SK-N-DZ (cell line): ENCODE data around the gene ANO2.

Experiments used
- DNase-seq: peaks from one replicate; pipeline ENCODE4 v3.0.0-alpha.2; 2015; ENCODE audit warnings: low spot score

Gene ANO2

DNA sequence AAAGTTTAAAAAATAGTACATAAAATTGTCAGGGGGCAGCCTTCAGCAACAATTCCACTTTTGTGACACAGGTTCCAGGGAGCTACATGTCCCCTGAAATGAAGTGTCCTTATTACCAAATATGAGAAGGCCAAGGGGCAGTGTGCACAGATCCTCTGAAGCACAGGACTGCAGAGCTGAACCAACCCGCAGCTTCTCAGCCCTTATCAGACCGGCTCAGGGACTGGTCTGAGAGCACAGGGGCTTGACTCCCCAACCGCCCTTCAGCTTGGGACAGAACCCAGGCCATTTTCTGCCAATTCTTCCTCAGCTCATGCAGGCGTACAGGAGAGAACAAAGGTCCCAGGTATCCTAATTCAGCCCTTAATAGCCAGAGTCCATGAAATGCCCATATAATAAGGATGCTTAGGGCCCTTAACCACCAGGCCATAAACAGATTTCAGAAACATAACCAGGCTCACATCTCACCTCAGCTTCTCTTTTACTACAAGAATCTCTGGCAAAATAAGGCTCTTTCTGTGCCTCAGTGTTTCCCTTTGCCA is 221.3 kb downstream of the ANO2 start:
- DNase-seq: no peak

DNA sequence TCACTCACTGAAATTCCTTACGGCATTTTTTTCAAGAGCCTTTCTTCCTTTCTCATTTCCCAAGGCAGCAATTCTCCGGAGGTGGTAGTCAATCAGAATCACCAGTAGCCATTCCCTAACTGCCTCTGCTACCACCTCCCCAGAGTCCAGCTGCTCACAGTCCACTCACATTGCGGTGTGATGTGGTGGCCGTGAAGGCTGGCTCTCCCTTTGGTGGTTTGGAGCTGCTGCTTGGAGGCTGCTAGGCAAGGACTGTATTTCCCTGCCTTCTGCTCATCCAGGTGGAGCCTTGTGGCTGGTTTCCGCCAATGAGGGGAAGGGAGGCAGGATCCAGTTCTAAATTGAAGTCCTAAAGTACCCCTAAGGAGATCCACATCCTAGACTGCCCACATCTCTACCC is 222.0 kb downstream of the ANO2 start:
- DNase-seq: no peak

DNA sequence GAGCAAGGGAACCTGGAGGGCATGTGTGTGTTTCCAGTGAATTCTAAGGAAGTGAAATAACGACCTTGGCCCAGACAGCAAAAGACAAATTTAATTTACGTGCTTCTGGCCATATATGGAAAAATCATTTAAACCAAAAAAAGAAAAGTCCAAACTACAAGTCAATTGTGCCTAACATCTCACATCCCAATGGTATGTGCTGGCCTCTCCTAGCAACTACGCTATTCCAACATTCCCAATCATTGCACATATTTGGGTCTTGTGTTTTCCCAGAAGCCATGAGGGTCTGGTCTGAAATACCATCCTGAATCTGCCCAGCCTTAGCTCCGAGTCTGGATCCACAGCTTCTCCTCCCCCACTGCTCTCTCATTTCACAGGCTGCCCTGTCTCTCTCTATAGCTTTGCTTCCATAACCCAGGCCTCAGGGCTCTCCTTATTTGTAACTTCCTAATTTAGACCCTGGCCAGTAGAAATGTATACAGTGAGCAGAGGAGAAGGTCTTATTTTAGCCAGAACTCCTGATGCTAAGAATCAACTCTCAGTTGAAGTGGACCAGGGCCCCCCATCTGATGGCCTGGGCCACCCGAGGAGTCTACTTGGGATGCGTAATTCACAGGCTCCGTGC is 224.6 kb downstream of the ANO2 start:
- no peak for DNase-seq

DNA sequence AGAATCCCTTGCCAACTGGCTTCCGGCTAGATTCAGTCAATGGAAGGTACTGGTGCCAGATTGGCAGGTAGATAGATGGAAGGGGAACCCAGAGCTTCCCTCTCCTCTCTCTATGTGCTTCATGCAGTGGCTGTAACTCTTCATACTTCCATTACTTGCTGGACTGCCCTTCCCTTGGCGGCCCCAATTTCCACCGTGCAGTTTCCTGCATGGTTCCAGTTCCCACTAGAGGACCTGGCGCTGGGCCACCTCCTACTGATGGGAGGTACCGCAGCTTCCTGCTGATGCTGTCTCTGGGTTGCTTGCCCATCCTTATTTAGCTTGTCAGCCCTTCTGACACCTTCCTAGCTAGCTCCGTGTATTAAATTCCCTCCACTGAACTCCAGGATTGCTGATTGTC is 226.4 kb downstream of the ANO2 start:
- DNase-seq: no peak

DNA sequence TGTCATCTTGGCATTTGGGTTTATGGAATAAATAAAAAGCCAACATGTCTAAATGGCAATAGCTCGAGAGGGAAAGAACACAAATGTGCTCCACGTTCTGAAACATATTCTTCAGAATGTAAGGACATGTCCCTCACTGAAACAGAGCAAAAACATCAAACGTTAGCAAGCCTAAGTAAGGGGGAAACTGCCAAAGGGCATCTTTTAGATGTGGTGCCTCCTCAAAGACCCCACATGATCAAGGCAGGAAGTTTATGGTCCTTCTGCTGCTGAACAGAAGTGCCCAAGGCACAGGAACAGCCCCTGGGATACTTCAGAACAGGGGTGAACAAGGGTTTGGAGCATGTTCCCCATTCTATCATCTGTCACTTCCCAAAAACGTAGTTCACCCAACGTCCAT is 227.0 kb downstream of the ANO2 start:
- no peak for DNase-seq

DNA sequence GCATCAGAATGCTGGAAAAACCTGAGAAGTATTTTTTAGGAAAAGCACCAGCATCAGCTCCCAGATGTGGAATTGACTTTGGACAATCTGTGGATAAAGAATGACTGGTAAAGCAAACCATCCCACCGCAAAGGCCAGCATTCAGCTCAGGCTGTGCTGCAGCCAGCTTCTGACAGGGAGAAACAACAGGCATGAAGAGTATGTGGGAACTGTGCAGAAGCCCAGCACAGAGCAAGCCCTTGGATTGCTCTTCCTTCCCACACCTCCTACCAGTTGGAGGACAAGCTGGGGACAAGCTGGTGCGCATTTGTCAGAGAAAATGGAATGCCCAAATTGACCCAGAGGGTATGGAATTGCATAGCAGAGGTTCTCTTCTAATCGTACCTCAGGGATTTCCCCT is 228.1 kb downstream of the ANO2 start:
- no peak for DNase-seq

DNA sequence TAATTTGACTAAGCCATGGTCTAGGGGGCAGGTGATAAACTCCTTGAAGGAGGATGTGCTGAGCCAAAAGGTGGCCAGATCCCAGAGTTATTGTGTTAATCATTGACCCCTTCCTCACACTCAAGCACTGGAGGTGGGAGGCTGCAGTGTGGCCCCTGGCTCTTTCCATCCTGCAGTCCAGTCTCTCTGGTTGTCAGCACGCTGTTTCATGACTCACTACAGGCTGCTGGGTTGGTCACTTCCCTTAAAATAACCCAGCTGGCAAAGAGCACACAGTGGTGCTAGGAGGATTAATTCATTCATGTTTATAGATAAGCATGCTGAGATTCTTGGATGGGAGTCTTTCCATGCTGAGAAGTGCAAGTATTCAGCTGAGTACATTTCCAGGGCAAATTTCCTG is 228.9 kb downstream of the ANO2 start:
- no peak for DNase-seq

DNA sequence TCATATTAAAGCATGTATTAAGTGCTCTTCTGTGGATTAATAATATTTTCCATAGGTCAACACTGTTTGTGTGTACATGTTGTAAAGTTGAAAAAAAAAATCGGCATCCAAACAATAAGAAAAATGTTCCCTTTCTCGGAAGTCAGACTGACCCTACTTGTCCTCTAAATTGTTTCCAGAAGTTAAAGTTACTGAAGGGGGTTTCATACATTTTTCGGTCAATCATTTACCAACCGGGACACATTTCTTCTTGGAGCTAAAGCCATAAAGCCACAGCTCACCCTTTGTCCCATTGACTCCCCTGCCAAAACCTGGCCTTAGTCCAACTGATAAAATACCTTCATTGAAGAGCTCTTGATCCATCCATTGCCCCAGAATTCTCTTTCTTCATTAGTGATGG is 230.0 kb downstream of the ANO2 start:
- no peak for DNase-seq

DNA sequence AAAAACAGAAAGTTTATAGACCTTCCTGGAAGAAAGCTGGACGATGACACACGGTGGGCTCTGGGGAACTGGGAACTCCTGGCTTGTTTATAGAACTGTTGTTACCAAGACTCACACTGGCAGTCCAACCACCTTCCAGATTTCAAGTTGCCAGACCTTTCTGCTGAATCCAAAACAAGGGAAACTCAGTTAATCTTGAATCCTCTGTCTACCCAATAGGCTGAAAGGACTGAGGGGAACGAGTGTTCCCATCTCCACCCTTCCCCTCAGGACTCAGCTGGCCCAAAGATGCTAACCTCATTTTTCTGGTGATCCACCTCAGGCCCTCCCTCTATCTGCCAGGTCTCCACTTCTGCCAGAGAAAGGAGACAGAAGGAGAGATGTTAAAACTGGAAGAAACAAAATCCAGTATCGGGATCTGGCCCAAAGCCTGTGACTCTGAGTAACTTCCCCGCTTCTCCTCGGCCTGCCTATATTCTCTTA is 231.4 kb downstream of the ANO2 start:
- DNase-seq: no peak

DNA sequence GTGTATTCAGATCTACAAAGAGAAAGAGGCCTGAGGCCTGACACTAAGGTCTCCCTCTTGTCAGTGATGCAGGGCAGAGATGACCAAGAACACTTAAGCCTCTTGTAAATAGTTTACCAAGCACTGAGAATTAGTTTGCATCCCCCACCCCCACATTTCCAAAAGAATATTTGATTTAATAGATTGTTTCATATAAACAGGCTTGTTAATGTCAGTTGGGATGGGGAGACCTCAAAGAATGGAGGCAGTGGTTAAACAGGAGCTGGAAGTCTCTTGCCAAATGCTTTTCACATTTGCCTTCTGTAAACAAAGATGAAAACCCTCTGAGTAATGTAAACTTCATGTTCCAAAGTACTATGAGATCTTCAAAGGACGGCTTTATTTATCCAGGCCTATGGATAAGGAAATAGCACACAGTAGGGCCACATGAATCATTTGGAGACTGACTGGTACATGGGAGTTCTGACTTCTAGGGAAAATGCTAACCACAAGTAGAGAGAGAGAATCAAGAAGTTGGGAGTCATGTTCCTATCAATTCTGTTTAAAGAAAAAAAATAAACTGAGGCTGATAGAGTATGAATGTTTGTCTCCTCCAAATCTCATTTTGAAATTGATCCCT is 234.7 kb downstream of the ANO2 start:
- DNase-seq: no peak

DNA sequence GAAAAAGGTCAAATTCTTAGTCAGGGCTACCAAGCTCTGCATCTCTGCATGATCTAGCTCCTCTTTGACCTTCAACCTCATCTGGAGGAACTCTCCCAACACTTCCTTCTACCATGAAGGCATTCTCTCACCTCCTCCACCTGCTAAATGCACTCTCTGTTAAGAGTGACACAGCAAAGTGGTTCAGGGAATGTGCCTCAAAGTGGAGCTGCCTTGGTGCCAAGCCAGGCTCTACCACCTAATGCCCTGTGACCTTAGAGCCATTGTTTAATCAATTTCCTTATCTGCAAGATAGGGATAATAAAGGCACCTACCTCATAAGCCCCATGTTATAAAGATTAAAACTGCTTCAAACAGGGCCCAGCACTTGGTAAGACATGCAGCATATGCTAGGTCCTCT is 236.7 kb downstream of the ANO2 start:
- no peak for DNase-seq

DNA sequence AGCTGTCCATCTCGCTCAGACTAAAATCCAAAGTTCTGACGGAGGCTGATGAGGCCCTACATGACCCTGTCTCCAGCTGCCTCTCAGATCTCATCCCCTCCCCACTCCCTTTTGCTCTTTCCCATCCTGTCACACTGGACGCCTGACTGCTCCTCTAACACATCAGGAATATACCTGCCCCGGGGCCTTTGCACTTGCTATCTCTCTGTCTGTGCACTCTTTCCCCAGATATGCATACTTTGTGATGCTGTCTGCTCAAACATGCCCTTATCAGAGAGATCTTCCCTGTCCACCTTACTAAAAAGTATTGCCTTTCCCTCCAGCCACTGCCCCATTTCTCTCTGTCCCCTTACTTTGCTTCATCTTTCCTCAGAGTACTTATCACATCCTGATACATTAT is 238.8 kb downstream of the ANO2 start:
- no peak for DNase-seq

DNA sequence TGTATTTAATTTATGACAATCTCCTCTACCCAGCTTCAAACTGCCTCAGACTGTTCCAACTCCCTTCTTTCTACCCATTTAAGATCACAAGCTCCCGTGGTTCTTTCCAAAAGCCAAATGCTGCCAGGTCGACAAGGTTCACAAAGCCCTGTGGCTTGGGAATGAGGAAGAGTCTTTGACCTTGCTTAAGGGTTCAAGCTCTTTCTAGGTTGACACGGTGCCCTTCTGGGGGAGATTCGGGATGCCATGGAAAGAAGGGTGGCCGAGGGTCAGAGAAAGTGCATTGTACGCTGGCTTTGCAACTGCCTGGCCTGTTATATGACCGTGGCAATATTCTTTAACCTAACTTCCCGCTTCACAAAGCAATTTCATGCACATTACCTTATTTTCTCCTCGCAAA is 239.3 kb downstream of the ANO2 start:
- no peak for DNase-seq

DNA sequence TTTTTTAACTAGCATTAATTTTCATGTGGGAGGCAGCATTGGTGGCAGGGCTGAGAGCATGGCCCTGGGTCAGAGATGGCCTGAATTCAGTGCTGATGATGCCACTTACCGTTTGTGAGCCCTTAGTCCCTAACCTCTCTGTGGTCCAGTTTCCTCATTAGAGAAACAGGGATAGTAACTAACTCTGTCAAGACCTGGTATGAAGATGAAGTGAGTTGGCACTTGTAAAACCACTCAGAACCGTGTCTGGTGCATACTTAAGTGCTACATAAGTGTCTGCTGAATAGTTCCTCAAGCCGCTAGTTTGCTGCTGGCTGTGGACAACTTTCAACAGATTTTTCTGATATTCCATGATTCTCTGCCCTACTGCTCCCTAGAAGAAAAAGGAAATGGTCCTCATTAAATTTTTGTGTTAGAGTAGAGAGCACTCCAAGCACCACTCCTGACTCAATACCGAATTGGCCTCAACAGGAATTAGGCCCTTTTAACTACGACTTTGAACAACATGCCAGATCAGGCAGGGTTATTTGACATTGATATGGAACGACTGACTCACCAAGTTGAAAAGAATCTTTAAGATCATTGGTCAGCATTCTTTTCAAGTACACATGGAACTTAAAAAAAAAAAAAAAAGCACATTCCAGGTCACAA is 250.2 kb downstream of the ANO2 start:
- no peak for DNase-seq

DNA sequence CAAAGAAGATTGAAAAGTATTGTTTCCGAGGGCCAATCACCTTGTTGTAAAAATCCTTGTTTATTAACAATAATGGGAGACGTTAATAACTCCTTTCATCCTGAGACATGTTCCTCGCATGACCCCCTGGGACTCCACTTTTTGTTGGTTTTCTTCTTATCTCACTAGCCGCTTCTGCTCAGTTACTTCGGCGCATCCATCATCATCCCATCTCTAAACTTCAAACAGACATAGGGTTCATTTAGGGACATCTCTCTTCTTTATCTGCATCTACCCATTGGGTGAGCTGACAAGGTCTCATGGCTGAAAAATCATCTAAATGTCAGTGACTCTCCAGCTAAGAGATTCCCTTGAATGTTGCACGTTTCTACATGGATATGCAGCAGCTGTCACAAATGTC is 252.2 kb downstream of the ANO2 start:
- no peak for DNase-seq

DNA sequence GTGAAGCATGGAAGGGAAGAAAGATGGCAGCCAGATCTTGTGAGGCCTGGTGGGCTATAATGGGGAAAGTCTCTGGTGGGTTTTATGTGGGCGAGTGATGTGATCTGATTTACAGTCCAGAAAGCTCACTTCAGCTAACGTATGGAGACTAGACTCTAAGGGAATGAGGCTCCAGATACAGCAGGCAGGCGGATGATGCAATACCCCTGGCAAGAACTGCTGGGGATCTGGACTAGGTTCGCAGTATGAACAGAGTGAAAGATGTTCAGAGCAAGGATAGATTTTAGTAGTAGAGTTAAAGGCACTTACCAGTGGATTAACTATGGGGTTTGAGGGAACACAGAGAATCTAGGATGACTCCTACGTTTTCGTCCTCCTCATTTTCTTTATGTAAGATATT is 253.1 kb downstream of the ANO2 start:
- no peak for DNase-seq

DNA sequence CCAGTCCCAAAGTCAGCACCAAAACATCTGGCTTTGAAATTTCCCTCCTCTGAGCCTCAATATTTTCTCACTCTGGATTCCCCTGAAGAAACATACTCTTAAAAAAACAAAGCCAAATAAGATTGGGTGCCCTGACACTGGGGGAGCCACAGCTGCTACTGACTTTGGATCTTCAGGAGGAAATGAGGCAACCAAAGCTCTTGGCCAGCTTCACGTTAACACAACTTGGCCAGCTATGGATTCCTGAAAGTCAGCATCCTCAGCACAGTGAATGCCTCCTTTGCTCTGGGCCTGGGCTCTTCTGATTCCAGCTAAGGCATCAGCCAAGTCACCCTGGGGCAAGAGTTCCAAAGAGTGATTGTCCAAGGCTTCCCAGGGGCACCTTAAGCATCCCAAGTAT is 254.8 kb downstream of the ANO2 start:
- DNase-seq: no peak

DNA sequence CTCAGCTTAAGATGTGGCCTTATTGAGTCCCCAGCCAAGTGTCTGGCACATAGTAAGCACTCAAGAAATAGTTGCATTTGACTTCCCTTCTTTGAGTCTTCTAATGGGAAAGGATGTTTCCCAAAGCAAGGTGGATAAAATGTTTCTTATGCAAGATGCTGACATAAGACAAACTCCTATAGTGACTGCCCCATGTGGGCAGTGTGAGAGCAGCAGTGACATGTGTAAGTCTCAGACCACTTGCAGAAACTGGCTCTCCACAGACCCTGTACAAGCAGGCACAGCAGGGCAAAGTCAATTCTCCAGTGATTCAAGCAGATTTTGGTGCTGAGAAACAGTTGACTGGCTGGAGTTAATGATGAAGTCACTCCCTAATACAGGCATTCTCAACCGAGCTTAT is 255.3 kb downstream of the ANO2 start:
- DNase-seq: no peak

DNA sequence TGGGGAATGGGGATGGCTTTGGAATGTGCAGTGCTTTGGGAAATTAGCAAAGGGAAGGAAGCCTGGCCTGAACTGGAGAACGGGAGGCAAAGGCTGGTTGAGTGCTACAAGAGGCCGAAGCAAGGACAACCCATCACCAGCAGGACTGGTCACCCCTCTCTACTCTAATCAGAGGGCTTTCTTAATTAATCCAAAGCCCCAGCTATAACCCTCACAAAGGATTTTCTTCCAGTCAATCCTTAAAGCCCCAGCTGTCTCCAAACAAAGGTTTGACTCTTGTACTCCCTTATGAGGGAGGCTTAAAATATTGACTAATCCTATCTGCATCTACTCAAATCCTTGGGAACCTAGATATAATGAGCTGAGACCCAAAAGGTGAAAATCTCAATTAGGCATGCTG is 256.8 kb downstream of the ANO2 start:
- no peak for DNase-seq

DNA sequence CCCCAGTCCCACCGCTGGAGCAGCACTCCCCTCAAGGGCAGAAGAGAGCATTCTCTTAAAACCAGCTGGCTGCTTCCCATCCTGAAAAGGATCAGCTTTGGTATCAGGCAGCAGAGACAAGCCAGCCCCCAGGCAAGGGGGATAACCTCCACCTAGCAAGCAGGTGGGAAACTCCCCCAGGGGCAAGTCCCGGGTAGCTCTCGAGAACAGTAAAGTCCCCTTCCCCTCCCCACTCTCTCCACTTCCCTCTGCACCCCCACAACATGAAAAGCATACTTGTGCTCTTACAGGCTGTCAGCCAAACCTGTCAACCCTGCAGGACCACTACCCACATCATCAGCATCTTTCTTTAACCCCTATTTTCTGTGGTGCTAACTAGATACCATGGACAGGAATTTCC is 259.1 kb downstream of the ANO2 start:
- no peak for DNase-seq

DNA sequence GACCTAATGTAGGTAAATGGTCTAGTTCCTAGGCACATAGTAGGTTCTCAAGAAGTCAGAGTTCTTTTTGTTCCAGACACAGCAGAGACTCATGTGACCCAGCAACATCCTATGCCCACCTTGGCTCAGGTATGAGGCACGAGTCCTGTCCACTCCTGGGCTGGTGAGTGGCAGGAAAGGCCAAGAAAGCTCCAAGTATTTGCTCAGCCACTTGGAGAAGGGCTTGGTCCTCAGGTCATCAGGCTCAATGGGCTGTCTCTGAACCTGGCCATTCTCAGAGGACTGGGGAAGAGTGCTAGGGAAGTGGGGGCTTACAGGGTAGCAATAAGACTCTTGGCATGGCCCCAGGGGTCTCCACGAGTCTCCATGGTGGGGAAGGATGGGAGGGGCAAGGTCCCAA is 260.1 kb downstream of the ANO2 start:
- DNase-seq: no peak

DNA sequence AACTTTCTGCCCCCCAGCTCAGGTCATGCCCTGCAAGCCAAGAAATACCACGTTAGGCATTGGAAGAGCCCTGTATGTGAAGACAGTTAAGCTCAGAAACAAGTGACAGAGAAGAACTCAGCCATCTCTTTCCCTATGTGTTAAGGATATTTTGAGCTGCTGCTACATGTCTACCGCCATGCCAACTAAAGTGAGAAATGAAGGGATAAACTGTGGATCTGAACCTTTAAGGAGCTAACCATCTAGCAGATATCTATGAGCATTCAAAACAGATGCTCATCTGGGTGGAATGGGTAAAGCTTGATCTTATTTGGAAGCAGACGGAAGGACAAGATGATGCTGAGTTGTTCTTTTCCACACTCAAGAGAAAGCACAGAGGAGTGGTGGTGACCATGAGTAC is 262.5 kb downstream of the ANO2 start:
- DNase-seq: no peak

DNA sequence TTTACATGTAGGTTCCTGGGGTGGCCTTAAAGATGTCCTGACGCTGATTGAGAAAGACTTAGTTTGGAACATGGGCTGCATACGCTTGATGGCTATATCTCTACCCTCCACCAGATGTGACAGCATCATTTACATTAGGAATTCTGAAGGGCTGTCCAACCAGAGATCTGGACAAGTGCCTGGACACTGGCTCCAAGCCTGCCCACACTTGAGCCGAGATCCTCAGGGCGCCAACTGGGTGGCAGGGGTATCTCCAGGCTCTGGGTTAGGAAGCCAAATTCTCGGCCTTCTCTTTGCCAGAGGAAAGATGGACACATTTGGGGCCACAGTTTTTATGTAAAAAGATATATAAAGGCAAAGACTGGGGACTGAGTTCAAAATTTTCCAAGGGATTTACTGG is 266.9 kb downstream of the ANO2 start:
- no peak for DNase-seq
